WTC11 (cell line): ENCODE results near the gene GFPT2. TPM values are rescaled to one million over a fixed set of nuclear protein-coding genes. Genes with fewer than 3 reads are reported as not detected.

Experiments used
- AFF4 ChIP-seq: sonication (generic); formaldehyde crosslinking; IDR thresholded peaks from 2 replicates; pipeline ENCODE4 v1.8.1; 2023; ENCODE audit warnings: mild to moderate bottlenecking, missing genetic modification reagents, borderline replicate concordance
- ARID4B ChIP-seq: sonication (generic); formaldehyde crosslinking; IDR thresholded peaks from 2 replicates; pipeline ENCODE4 v1.8.0; 2023; ENCODE audit warnings: missing genetic modification reagents, mild to moderate bottlenecking, borderline replicate concordance
- E2F1 ChIP-seq: sonication (generic); formaldehyde crosslinking; IDR thresholded peaks from 2 replicates; pipeline ENCODE4 v1.8.0; 2022; ENCODE audit warnings: mild to moderate bottlenecking, missing genetic modification reagents
- E2F5 ChIP-seq: sonication (generic); formaldehyde crosslinking; IDR thresholded peaks from 2 replicates; pipeline ENCODE4 v1.8.1; 2022; ENCODE audit warnings: mild to moderate bottlenecking, moderate library complexity, missing genetic modification reagents
- FOXP1 ChIP-seq: sonication (generic); formaldehyde crosslinking; IDR thresholded peaks from 2 replicates; pipeline ENCODE4 v1.8.0; 2022; ENCODE audit warnings: missing genetic modification reagents, mild to moderate bottlenecking, moderate library complexity, borderline replicate concordance
- FOXP4 ChIP-seq: sonication (generic); formaldehyde crosslinking; IDR thresholded peaks from 2 replicates; pipeline ENCODE4 v1.8.0; 2022; ENCODE audit warnings: mild to moderate bottlenecking, missing genetic modification reagents
- JAZF1 ChIP-seq: fragments of 250-450 bp; sonication (Bioruptor Pico); IDR thresholded peaks from 2 replicates; pipeline ENCODE4 v1.9.0; 2021; ENCODE audit warnings: moderate library complexity, mild to moderate bottlenecking, inconsistent platforms
- MYBL2 ChIP-seq: sonication (generic); formaldehyde crosslinking; IDR thresholded peaks from 2 replicates; pipeline ENCODE4 v1.8.1; 2023; ENCODE audit warnings: mild to moderate bottlenecking, moderate library complexity, missing genetic modification reagents
- NFYB ChIP-seq: sonication (generic); formaldehyde crosslinking; conservative IDR thresholded peaks from 2 replicates; pipeline ENCODE4 v1.8.0; 2022; ENCODE audit warnings: low read depth, missing genetic modification reagents
- NR2C2 ChIP-seq: sonication (generic); formaldehyde crosslinking; IDR thresholded peaks from 2 replicates; pipeline ENCODE4 v1.8.0; 2022; ENCODE audit warnings: mild to moderate bottlenecking, missing genetic modification reagents
- RELA ChIP-seq: sonication (generic); formaldehyde crosslinking; IDR thresholded peaks from 2 replicates; pipeline ENCODE4 v1.8.1; 2022; ENCODE audit warnings: missing genetic modification reagents, mild to moderate bottlenecking, borderline replicate concordance
- RORB ChIP-seq: fragments of 250-450 bp; sonication (Bioruptor Pico); IDR thresholded peaks from 2 replicates; pipeline ENCODE4 v1.9.0; 2021; ENCODE audit warnings: mild to moderate bottlenecking
- SMAD3 ChIP-seq: sonication (generic); formaldehyde crosslinking; IDR thresholded peaks from 2 replicates; pipeline ENCODE4 v1.8.0; 2022; ENCODE audit warnings: missing genetic modification reagents, mild to moderate bottlenecking, borderline replicate concordance
- STAT6 ChIP-seq: sonication (generic); formaldehyde crosslinking; conservative IDR thresholded peaks from 2 replicates; pipeline ENCODE4 v1.8.1; 2023; ENCODE audit warnings: mild to moderate bottlenecking, low read depth, missing genetic modification reagents, moderate library complexity
- TCF7 ChIP-seq: sonication (generic); formaldehyde crosslinking; IDR thresholded peaks from 2 replicates; pipeline ENCODE4 v1.8.0; 2022; ENCODE audit warnings: mild to moderate bottlenecking, low read depth, missing genetic modification reagents, moderate library complexity
- TEAD1 ChIP-seq: sonication (generic); formaldehyde crosslinking; IDR thresholded peaks from 2 replicates; pipeline ENCODE4 v1.8.0; 2022; ENCODE audit warnings: mild to moderate bottlenecking, missing genetic modification reagents
- TP53 ChIP-seq: sonication (generic); formaldehyde crosslinking; IDR thresholded peaks from 2 replicates; pipeline ENCODE4 v1.8.1; 2023; ENCODE audit warnings: mild to moderate bottlenecking, missing genetic modification reagents
- ZNF121 ChIP-seq: sonication (generic); formaldehyde crosslinking; IDR thresholded peaks from 2 replicates; pipeline ENCODE4 v1.8.0; 2023; ENCODE audit warnings: missing genetic modification reagents
- ZNF263 ChIP-seq: sonication (generic); formaldehyde crosslinking; IDR thresholded peaks from 2 replicates; pipeline ENCODE4 v1.8.1; 2022; ENCODE audit warnings: low read depth, mild to moderate bottlenecking, moderate library complexity, missing genetic modification reagents
- total RNA-seq: library from RNA; stranded (reverse); gene quantifications from 3 replicates; pipeline ENCODE4 v1.2.3, GENCODE V29; 2021
- TF ChIP-seq, protein P1 (sequence below): sonication (generic); formaldehyde crosslinking; IDR thresholded peaks from 2 replicates; pipeline ENCODE4 v1.8.0; 2022; ENCODE audit warnings: mild to moderate bottlenecking, missing genetic modification reagents

GFPT2 gene
- total RNA-seq, 1 experiment from 2014 or later: 124 TPM

GRCh38 chr5:180291943-180292831, 60.9 kb downstream of the GFPT2 start, which contains the start of gene MAPK9 (continued):
- TF ChIP-seq ARID4B (CRISPR knock-in tag) (peak; percentile 65), SMAD3 (CRISPR knock-in tag) (no peak), FOXP1 (CRISPR knock-in tag) (peak; percentile 65; the same call in 1 of the 2 replicates), ZNF263 (CRISPR knock-in tag) (0 out of 2 replicates have a peak, but pooled peaks have one; percentile 47), TCF7 (0 out of 2 replicates have a peak, but pooled peaks have one; percentile 68), STAT6 (CRISPR knock-in tag) (no peak), RELA (CRISPR knock-in tag) (peak; percentile 59; the same call in 1 of the 2 replicates), E2F1 (0 out of 2 replicates have a peak, but pooled peaks have one; percentile 14), AFF4 (no peak), ZNF121 (CRISPR knock-in tag) (no peak), E2F5 (CRISPR knock-in tag) (0 out of 2 replicates have a peak, but pooled peaks have one; percentile 50), FOXP4 (CRISPR knock-in tag) (peak; percentile 71), NR2C2 (CRISPR knock-in tag) (0 out of 2 replicates have a peak, but pooled peaks have one; percentile 19), NFYB (peak; percentile 95), MYBL2 (CRISPR knock-in tag) (peak; percentile 34; the same call in 1 of the 2 replicates), TP53 (peak; percentile 89), JAZF1 (CRISPR knock-in tag) (no peak), RORB (no peak), TEAD1 (CRISPR knock-in tag) (no peak)
- TF ChIP-seq, protein P1, sequence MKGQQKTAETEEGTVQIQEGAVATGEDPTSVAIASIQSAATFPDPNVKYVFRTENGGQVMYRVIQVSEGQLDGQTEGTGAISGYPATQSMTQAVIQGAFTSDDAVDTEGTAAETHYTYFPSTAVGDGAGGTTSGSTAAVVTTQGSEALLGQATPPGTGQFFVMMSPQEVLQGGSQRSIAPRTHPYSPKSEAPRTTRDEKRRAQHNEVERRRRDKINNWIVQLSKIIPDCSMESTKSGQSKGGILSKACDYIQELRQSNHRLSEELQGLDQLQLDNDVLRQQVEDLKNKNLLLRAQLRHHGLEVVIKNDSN: peak; percentile 26; the same call in 1 of the 2 replicates
